HG02678 (cell line): ENCODE measurements around the gene SEZ6.

ENCODE experiments used
- ATAC-seq: cut with Tn5 transposase; IDR thresholded peaks from one replicate; pipeline ENCODE4 v1.9.1; 2021; ENCODE audit warnings: mild to moderate bottlenecking, moderate library complexity; ENCODE audit not compliant: unreplicated experiment

The SEZ6 gene, protein sequence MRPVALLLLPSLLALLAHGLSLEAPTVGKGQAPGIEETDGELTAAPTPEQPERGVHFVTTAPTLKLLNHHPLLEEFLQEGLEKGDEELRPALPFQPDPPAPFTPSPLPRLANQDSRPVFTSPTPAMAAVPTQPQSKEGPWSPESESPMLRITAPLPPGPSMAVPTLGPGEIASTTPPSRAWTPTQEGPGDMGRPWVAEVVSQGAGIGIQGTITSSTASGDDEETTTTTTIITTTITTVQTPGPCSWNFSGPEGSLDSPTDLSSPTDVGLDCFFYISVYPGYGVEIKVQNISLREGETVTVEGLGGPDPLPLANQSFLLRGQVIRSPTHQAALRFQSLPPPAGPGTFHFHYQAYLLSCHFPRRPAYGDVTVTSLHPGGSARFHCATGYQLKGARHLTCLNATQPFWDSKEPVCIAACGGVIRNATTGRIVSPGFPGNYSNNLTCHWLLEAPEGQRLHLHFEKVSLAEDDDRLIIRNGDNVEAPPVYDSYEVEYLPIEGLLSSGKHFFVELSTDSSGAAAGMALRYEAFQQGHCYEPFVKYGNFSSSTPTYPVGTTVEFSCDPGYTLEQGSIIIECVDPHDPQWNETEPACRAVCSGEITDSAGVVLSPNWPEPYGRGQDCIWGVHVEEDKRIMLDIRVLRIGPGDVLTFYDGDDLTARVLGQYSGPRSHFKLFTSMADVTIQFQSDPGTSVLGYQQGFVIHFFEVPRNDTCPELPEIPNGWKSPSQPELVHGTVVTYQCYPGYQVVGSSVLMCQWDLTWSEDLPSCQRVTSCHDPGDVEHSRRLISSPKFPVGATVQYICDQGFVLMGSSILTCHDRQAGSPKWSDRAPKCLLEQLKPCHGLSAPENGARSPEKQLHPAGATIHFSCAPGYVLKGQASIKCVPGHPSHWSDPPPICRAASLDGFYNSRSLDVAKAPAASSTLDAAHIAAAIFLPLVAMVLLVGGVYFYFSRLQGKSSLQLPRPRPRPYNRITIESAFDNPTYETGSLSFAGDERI

DNA sequence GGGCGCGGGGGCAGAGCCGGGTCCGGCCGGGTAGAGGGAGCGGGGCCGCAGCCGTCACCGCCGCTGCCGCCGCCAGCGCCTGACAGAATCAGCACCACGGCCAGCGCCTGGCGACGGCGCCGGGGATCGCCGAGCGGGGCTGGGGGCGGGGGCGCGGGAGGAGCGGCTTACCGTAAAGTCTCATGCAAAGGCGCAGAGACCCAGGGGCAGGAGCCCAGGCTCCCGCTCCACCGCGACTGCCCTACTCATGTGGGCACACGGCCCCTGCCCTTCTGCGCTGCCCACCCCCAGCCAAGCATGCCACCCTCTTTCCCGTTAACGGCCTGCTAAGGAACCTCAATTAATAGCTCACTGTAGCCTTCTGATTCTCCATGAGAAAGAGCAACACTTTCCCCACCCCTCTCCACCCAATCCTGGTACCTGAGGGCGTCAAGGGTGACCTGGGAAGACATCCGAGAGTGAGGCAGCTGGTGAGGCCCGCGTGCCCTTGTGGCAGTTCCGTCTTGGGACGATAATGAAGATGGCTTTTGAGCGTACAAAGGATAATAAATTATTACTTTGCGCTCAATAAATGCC is at the start of gene SEZ6:
Gene SEZ6 (minus strand): TSS at position 98 of the 576 bp plus-strand sequence. CDS start 164 bp downstream, outside the sequence.
- ATAC-seq: no peak

DNA sequence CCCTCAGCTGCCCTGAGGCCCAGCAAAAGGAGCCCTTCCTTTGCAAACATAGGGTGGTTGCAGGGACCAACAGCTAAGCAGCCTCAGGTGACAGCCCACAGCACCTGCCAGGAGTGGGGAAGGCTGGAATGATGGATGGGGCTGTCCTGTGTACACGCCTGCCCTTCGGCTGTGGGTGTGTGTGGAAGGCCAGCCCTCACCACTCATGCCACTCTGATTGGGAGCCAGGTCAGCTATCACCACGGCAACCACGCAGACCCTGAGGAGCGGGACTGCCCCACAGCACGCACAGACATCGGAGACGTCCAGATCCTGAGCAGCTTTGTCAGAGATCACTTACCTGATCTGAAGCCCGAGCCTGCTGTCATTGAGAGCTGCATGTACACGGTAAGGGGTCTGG is 49.0 kb upstream of the SEZ6 start:
- ATAC-seq: no peak

DNA sequence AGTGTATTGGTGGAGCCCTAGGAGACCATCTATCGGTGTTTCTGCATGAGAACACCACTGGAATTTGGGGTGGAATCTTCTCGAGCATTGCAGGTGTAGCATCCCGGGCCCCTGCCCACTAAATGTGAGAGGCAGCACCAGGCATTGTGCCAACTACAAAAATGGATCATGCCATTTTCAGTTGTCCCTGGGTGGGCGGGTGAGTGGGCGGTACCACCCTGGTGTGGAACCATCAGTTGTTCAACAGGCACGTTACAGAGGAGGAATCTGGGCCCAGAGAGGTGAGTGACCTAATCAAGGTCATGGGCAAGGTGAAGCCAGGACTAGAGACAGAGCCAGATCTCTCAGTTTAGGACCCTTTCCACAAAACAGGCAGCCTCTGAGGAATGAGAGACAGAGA is 45.9 kb upstream of the SEZ6 start:
- ATAC-seq: no peak

DNA sequence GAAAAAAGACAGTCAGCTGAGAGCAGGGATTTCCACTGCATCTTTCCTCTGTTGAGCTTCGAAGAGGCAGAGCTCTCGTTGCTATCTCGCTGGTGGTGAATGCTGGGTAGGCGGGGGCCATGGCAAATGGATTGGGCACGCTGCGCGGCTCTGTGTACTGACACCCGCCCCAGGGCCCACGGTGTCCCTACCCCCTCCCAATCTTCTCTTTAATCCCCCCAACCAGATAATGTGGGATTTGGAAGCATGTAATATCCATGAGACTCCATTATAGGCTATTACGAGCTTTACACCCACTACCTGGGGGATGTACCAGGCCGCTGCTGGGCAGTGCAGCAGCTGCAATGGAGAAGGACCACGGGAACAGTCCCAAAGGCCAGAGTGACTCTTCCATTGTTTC is 45.4 kb upstream of the SEZ6 start:
- ATAC-seq: no peak

DNA sequence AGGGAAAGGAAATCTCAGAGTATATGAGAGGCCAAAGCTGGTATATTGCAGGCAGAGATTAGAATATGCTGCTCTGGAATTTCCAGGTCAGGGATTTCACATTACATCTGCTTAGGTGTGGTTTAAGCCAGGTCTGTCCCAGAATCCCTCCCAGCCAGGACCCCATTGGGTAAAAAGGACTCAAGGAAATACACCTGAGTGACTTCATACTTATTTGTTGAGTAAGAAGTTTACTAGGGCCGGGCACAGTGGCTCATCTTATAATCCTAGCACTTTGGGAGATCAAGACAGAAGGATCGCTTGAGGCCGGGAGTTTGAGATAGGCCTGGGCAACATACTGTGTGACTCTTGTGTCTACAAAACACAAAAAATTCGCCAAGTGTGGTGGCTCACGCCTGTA is 44.3 kb upstream of the SEZ6 start:
- ATAC-seq: no peak

DNA sequence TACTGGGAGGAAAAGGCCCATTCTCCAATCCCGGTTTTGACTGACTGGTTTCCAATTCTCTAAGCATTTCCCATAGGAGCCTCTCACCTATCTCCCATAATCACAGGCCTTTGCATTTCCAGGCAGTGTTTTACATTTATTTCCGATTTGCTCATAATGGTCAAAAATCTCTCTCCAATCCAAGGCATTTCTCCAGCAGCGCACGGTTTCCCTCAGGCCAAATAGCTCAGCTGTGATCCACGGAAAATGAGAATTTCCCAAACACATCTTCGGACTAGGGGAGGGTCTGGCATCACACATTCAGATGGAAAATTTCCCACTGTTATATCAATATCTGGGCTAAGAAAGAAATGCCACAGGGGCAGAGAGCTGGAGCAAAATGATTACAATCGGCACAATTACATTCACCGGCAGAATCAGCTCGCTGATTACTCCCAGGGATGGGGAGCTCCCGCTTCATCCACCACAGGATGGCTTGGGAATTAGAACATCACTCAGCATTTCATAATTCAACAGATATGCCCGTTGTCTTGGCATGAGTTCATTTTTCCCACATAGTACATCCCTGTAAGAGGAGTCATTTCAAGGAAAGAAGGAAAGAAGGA is 43.8 kb upstream of the SEZ6 start:
- ATAC-seq: no peak

DNA sequence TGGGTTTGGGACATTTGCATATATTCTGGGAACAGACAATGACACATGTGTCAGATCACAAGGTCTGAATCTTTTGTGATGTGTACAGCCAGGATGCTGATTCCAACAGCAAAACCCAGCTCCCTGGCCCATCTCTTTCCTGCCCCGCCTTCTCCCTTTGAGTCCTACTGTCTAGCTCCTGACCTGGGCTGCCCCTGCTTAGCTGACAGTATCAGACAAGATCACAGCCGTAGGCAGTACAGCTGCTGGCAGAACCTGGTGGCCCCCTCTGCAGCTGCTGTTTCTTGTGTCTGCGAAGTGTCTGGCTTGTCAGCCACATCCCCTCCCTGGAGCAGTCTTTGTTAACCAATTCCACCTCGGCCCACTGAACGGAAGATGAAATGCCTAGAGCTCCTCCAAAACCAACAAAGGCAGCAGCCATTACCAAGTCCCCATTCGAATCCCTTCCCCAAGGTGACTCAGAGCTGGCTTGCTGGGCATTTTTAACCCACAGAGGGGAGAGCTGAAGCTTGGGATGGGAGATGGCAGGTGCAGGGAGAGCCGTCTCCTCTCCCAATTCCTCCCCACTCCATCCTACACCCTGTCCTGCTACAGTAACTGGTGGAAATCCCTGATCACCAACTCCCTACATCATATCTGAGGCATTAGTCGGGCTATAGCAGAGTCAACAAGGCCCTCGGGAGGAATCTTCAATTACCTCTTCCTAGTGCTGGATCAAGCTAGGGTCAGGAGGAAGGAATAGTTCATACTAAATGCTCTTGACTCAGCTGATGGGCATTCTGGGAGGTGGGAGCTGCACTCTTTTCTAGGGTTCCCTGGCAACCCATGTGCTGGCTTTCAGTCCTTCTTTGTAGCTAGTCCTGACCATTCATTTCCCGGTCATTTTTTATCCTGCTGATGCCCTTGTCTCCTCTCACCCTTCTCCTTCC is 42.9 kb upstream of the SEZ6 start:
- ATAC-seq: no peak

DNA sequence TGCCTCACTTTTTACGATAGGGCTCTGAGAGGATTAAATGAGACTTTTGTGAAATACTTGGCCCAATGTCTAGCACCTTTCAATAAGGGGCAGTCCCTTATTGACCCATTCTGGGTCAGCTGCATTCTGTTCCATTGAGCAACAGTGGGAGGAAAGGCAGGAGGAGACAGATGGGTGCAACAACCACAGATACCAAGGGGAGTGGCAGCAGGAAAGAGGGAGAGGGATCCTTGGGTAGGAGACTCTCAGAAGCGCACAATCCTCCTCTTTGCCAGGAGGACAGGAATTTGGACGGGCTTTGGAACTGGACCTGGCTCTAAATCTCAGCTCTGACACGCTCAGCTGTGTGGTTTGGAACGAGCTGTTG is 40.6 kb upstream of the SEZ6 start:
- ATAC-seq: no peak

DNA sequence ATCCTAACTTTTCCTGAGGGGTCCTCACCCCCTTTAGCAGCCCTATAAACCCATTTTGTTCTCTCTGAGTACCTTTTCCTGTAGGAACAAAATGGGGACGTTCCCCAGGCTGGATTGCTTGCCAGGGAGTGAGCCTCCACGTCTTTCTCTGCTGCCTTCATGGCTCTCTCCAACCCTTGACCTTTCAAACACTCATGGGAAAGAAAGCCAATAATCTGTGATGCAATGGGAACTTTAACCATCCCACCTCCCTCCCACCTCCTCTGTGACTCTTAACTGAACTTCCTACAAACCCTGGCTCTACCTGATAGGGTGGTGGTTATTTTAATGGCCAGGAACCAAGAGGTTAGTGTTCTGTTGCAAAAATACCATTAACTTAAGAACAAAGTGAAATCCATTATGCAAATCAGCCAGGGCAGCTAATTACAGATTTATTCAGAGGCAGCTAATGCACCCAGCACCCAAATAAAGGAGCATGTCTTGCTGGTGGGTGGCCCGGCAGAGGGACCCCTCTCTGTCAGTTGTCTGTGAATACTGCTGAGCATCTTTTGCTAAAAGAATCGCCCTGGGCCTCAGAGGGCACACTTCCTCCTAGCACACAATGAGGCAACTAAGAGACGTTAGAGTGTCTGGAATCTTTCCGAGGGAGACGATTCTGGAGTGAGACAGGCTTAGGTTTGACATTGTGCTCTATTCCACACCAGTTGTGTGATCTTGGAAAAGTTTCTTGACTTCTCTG is 40.1 kb upstream of the SEZ6 start:
- ATAC-seq: no peak

DNA sequence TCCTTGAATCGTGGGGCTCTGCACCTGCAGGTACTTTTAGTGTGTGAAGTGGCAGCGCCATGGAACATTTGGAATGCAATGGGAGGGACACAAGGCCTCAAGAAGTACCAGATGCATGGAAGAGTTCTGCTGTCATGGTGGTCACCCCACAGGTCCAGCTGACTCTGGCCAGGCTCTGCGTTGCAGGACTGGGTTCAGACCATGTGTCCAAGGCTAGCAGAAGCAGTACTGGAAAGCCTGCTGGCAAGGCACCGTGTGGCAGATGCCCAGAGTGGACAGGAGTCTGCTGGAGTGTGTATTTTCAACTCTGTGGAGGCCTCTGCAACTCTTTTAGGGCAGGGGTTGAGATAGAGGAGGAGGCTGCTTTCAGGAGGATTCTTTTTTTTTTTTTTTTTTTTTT is 39.2 kb upstream of the SEZ6 start:
- no peak for ATAC-seq

DNA sequence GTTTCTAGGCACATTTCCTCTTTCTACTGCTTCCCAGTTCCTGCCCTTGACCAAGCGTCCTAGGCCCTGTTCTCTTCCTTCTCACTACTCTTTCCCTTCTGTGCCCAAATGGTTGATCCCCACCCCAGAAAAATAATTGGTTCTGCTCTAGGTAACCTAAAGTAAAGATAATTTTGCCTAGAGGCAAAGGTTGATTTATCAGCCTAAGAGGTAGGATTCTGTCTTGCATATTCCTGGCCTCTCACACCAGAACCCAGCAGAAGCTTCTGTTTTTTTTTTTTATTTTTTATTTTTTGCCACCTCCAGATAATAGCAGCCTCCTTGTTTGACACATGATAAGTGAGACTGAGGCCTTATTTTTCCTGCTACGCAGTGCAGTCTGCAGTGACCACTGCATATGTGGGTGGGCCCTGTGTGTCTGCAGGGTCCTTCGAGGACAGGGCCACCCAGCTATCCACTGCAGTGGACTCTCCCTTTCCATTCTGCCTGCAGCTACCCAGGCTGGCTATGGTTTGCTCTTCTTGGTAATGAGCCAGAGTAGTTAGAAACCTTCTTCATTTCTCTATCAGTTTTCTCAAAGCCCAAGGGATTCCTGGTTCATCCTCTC is 37.8 kb upstream of the SEZ6 start:
- ATAC-seq: no peak

DNA sequence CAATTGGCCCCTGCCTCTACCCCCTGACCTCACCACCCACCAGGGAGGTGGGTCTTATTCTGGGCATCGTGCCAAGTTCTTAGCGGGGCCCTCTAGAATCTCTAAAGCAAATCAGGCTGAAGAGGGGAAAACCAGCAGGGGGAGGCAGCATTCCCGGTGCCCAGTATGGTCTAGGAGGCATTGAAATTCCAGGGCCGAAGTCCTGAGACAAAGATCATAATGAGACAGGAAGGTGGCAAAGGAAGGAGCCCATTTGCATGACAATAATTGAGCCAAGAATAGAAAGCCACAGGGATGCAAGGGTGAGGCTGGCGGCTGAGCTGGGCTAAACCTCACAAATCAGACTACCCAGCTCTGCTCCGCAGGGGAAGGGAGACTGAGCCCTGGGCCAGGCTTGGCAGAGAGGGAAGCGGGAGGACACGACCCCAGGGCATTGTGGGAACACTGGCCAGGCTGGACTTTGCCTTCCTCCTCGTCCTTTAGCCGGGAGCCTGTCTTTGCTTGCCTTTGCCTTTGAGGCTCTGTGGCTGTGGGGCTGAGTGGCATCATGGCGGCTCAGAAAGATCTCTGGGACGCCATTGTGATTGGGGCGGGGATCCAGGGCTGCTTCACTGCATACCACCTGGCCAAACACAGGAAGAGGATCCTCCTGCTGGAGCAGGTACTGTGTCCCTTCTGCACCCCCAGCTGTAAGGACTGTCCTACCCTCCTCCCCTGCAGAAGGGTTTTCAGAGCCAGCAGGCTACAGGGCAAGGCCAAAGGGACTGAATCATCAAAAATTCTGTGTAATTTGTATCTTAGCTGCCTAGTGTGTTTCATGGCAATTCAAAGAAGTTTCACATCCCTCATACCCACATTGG is 37.1 kb upstream of the SEZ6 start, which contains the start of gene PIPOX:
Gene PIPOX (plus strand): TSS at position 463 of the 860 bp plus-strand sequence. CDS start 85 bp downstream, at position 548.
- ATAC-seq: no peak

DNA sequence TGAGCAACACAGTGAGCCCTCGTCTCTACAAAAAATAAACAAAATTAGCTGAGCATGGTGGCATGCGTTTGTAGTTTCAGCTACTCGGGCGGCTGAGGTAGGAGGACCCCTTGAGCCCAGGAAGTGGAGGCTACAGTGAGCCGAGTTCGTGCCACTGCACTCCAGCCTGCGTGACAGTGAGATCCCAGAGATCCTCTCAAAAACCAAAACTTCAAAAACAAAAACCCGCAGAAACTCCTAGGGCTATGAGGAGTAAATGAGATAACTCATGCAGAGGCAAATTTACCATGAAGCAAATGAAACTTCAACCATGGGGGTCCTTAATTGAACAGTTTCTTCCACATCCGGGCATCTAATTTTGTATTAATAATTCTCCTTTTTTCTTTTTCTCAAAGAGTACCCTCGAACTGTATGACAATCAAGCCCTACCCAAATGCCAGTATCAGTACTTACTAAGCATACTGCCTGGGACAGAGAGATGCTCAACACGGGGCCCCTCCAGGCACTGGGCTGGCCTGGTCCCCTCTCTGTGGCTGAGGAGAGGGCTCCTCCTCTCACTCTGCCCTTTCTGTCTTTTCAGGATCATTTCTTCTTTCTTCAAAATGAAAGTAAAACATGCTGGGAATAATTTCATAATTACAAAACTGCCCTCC is 36.3 kb upstream of the SEZ6 start:
- no peak for ATAC-seq

DNA sequence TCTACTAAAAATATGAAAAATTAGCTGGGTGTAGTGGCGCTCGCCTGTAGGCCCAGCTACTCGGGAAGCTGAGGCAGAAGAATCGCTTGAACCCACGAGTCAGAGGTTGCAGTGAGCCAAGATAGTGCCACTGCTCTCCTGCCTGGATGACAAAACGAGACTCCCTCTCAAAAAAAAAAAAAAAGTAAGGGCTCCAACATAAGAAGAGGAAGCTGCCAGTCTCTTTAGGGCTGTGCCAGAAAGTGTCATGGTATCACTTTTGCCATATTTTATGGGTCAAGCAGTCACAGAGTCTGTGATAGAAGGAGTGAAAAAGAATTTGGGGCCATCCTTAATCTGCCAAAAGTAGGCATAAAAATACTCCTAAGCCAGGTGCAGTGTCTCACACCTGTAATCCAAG is 35.7 kb upstream of the SEZ6 start:
- ATAC-seq: no peak

DNA sequence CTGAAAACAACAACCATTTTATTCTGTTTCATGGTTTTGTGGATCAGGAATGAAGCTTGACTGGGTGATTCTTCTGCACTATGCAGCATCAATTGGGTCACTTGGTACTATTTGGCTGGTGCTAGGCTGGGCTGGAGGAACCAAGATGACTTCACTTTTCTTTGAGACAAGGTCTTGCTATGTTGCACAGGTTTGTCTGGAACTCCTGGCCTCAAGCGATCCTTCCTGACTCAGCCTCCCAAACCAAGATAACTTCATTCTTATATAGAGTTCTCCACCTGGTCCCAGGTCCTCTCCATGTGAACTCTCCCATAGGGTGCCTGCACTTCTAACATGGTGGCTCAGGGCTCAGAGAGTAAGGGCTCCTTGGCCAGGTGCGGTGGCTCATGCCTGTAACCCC is 35.3 kb upstream of the SEZ6 start:
- ATAC-seq: no peak

DNA sequence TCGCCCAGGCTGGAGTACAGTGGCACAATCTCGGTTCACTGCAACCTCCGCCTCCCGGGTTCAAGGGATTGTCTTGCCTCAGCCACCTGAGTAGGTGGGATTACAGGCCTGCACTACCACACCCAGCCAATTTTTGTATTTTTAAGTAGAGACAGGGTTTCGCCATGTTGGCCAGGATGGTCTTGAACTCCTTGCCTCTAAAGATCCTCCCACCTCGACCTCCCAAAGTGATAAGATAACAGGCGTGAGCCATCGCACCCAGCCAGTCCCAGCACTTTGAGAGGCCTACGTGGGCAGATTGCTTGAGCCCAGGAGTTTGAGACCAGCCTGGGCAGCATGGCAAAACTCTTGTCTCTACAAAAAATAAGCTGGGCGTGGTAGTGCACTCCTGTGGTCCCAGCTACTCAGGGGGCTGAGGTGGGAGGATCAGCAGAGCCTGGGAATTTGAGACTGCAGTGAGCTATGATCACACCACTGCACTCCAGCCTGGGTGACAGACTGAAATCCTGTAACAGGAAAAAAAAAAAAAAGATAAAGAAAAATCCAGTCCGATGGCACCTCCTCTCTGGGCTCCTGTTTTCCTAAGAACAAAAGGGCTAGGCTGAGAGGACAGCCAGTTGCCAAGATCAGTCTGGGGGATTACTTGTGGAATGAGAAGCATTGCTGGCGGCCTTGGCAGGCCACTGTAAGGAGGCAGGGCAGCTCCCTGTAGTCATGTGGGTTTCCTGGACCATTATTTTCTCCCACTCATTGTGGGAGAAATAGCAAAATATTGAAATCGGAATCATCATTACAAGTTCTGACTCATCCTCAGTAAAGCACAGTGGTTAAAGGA is 34.1 kb upstream of the SEZ6 start:
- no peak for ATAC-seq
